OCI-LY7 (cell line): ENCODE measurements around the gene TFB1M. TPM values are rescaled to one million over a fixed set of nuclear protein-coding genes. Genes with fewer than 3 reads are reported as not detected.

Experiments
- BruUV-seq: library from RNA; stranded (reverse); fragments of 400-500 nt; replicated peaks from 2 replicates; lab custom pipeline; 2021; lab: Mats Ljungman, UMichigan
- CTCF ChIA-PET: fragments of 300-600 bp; sonication (Branson Sonifier 250); formaldehyde crosslinking; loops from one replicate; lab custom pipeline; 2022; ENCODE audit warnings: antibody characterized with exemption; ENCODE audit not compliant: unreplicated experiment; lab: Charles Lee
- POLR2A ChIA-PET: fragments of 300-600 bp; sonication (Branson Sonifier 250); formaldehyde crosslinking; loops from one replicate; lab custom pipeline; 2022; ENCODE audit warnings: antibody characterized with exemption; lab: Charles Lee
- DNase-seq: peaks from one replicate; pipeline ENCODE4 v3.0.0-alpha.2; 2015; ENCODE audit warnings: low spot score
- H2AFZ ChIP-seq: fragments of 200-600 bp; sonication (generic), shearing (Covaris generic); 2 replicates; pipeline ENCODE4 v1.6.1; 2014; ENCODE audit warnings: mild to moderate bottlenecking, antibody characterized with exemption, low read length, moderate library complexity
- H3K27ac ChIP-seq: fragments of 200-600 bp; sonication (generic); 2 replicates; pipeline ENCODE4 v1.5.1; 2014; ENCODE audit warnings: mixed run types, low read depth, mild to moderate bottlenecking, moderate library complexity, low read length, inconsistent platforms; ENCODE audit not compliant: poor library complexity, severe bottlenecking
- H3K36me3 ChIP-seq: fragments of 200-600 bp; sonication (generic); 2 replicates; pipeline ENCODE4 v1.6.1; 2014; ENCODE audit warnings: mild to moderate bottlenecking, antibody characterized with exemption, low read length, moderate library complexity, mixed read lengths; ENCODE audit not compliant: insufficient read depth
- H3K4me1 ChIP-seq: fragments of 200-600 bp; sonication (generic); 2 replicates; pipeline ENCODE4 v1.5.1; 2014; ENCODE audit warnings: mild to moderate bottlenecking, low read length; ENCODE audit not compliant: insufficient read depth, poor library complexity, severe bottlenecking
- H3K4me2 ChIP-seq: fragments of 200-600 bp; sonication (generic); 2 replicates; pipeline ENCODE4 v1.6.1; 2014; ENCODE audit warnings: mild to moderate bottlenecking, low read length
- H3K4me3 ChIP-seq: fragments of 200-600 bp; sonication (generic); 2 replicates; pipeline ENCODE4 v1.5.1; 2014; ENCODE audit warnings: mild to moderate bottlenecking, low read depth, low read length; ENCODE audit not compliant: poor library complexity, severe bottlenecking
- H3K79me2 ChIP-seq: fragments of 200-600 bp; sonication (generic); 2 replicates; pipeline ENCODE4 v1.6.1; 2016; ENCODE audit warnings: low read depth, mild to moderate bottlenecking, low read length, moderate library complexity, mixed read lengths; ENCODE audit not compliant: insufficient read depth
- H3K9me2 ChIP-seq: fragments of 200-600 bp; sonication (generic); 2 replicates; pipeline ENCODE4 v1.6.1; 2016; ENCODE audit warnings: mild to moderate bottlenecking, low read length, mixed read lengths; ENCODE audit not compliant: insufficient read depth
- H3K9me3 ChIP-seq: fragments of 200-600 bp; sonication (generic); 2 replicates; pipeline ENCODE4 v1.6.1; 2014; ENCODE audit warnings: mild to moderate bottlenecking, mixed run types, low read length, mixed read lengths
- H4K20me1 ChIP-seq: fragments of 200-600 bp; sonication (generic); 2 replicates; pipeline ENCODE4 v1.6.1; 2014; ENCODE audit warnings: mild to moderate bottlenecking, antibody characterized with exemption, low read length, moderate library complexity, mixed read lengths; ENCODE audit not compliant: insufficient read depth
- EZH2phosphoT487 ChIP-seq: fragments of 200-600 bp; sonication (generic); IDR thresholded peaks from 2 replicates; pipeline ENCODE4 v1.6.1; 2018; ENCODE audit warnings: low read depth, borderline replicate concordance, mild to moderate bottlenecking, mixed run types, antibody characterized with exemption, low read length, moderate library complexity, mixed read lengths
- intact Hi-C: fragments of 100-400 bp; cut with micrococcal nuclease; formaldehyde crosslinking; loops from one replicate; pipeline ENCODE4 v1.10.0; 2022; ENCODE audit not compliant: unreplicated experiment
- total RNA-seq, 2 experiments: library from RNA; depleted of rRNA in 1 of 2; stranded (reverse); fragments of >200 nt in 1 of 2; shearing (Covaris generic) in 1 of 2; gene quantifications; 2 replicates each; pipeline ENCODE4 v1.2.3, GENCODE V29; 2014 to 2022
- TF ChIP-seq, protein P1 (sequence below): fragments of 200-600 bp; sonication (generic); conservative IDR thresholded peaks from 2 replicates; pipeline ENCODE4 v1.5.1; 2014; ENCODE audit warnings: mild to moderate bottlenecking, antibody characterized with exemption, low read length, moderate library complexity, mixed read lengths

TFB1M gene
- total RNA-seq, 2 experiments from 2014 or later: 34.8 to 62.8 TPM

GRCh38 chr6:155273431-155273830 lies 40.9 kb downstream of the TFB1M start:
- CTCF ChIA-PET: no interaction called here

DNA sequence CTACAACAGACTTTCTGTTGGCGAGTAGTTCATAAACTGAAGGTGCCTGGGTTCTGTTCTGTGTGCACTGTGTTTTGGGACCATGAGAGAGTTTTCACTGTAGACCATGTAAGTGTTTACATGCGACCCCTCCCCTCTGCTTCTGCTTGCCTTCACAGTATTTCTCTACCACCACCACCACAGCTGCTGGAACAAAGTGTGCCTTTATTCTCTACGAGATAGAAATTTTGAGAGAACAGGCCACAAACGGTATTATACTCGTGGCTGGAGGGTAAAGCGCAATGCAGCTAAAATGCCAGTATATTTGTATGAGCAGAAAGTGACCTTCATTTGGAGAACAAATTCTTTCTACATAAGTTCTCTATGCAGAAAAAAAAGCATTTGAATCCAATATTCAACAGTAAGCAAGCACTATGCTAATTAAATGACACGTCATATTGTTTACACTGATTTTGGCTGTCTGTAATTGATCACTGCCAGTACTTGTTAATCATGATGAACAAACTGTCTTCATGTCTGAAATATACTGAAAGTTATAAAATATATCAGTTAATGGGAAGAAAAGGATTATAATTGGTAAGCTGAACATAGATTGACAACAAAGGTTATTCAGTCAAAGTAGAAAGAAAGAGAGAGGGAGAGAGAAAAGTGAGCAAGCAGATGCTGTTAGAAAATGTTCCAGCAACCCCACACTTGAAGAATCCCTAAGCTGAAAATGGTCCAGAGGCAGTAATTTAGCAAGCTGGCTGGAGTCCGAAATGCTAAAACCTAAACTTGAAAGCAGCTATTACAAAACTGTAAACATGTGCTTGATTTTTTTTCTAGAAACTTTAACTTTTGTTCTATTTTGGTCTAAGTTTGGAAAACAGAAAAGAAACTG lies 41.7 kb downstream of the TFB1M start:
- Histone ChIP-seq H3K4me3 (no peak overlapping the region), H3K4me2 (no peak overlapping the region), H3K36me3 (peaks cover 79% of the 10 kb centered on the region), H3K79me2 (no peaks in the 10 kb centered on the region), H4K20me1 (no peaks in the 10 kb centered on the region), H2AFZ (no peak overlapping the region), H3K9me3 (no peaks in the 10 kb centered on the region), H3K9me2 (no peaks in the 10 kb centered on the region), H3K27ac (no peak overlapping the region), H3K4me1 (no peaks in the 10 kb centered on the region)
- BruUV-seq: no TSS peak
- CTCF ChIA-PET: no interaction called here
- POLR2A ChIA-PET: interaction anchor here (0.9 to 1.3 kb wide), 3 partner anchors 9 to 19 kb away, joined by 3 read pairs; no protein-coding TSS in a partner anchor
- intact Hi-C loops: no loop called here
- TF ChIP-seq, protein P1, sequence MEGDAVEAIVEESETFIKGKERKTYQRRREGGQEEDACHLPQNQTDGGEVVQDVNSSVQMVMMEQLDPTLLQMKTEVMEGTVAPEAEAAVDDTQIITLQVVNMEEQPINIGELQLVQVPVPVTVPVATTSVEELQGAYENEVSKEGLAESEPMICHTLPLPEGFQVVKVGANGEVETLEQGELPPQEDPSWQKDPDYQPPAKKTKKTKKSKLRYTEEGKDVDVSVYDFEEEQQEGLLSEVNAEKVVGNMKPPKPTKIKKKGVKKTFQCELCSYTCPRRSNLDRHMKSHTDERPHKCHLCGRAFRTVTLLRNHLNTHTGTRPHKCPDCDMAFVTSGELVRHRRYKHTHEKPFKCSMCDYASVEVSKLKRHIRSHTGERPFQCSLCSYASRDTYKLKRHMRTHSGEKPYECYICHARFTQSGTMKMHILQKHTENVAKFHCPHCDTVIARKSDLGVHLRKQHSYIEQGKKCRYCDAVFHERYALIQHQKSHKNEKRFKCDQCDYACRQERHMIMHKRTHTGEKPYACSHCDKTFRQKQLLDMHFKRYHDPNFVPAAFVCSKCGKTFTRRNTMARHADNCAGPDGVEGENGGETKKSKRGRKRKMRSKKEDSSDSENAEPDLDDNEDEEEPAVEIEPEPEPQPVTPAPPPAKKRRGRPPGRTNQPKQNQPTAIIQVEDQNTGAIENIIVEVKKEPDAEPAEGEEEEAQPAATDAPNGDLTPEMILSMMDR: no peak
- no peak for TF ChIP-seq EZH2phosphoT487
- no peak for DNase-seq

More at GRCh38 chr6:155273431-155273830, 40.9 kb downstream of the TFB1M start:
- Histone ChIP-seq H3K9me3 (no peaks in the 10 kb centered on the region), H3K4me1 (no peaks in the 10 kb centered on the region), H2AFZ (no peak overlapping the region), H3K9me2 (no peaks in the 10 kb centered on the region), H3K79me2 (no peaks in the 10 kb centered on the region), H3K4me2 (no peak overlapping the region), H3K36me3 (peaks cover 83% of the 10 kb centered on the region), H4K20me1 (no peaks in the 10 kb centered on the region), H3K27ac (no peak overlapping the region), H3K4me3 (no peak overlapping the region)
- intact Hi-C loops: no loop called here
- no peak for TF ChIP-seq EZH2phosphoT487
- TF ChIP-seq, protein P1: no peak
- no TSS peak for BruUV-seq
- POLR2A ChIA-PET: interaction anchor here (0.9 to 1.3 kb wide), 2 partner anchors 15 to 18 kb away, joined by 3 read pairs; no protein-coding TSS in a partner anchor
- DNase-seq: no peak

DNA sequence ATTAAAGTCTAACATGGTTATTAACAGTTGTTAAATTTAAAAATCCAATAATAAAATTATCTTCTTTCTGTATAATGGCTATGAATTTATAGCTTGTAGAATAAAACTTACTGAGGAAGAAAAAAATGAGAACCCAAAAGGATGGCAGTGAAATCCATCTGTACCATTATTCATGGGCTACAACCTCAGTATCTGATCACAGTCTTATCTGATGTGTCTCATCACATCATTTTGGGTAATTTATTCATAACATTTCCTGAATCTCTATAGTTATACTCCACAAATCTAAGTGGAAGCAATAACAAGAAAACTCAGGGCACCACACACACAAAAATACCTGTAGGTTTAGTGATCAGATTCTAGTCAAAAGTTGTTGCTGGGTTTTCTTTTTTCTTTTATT lies 43.1 kb downstream of the TFB1M start:
- H3K36me3 ChIP-seq: peaks cover 81% of the 10 kb centered on the region
- no peak overlapping the region for H3K4me3 ChIP-seq
- H3K27ac ChIP-seq: no peak overlapping the region
- no peaks in the 10 kb centered on the region for H4K20me1 ChIP-seq
- H3K4me1 ChIP-seq: no peaks in the 10 kb centered on the region
- BruUV-seq: no TSS peak
- H2AFZ ChIP-seq: no peak overlapping the region
- H3K79me2 ChIP-seq: no peaks in the 10 kb centered on the region
- intact Hi-C loops: no loop called here
- DNase-seq: no peak
- H3K9me2 ChIP-seq: no peaks in the 10 kb centered on the region
- CTCF ChIA-PET: no interaction called here
- H3K4me2 ChIP-seq: no peak overlapping the region
- TF ChIP-seq EZH2phosphoT487: no peak
- TF ChIP-seq, protein P1: no peak
- POLR2A ChIA-PET: interaction anchor here (0.7 to 1.2 kb wide), 2 partner anchors 9 to 39 kb away, joined by 3 to 5 read pairs; no protein-coding TSS in a partner anchor
- no peaks in the 10 kb centered on the region for H3K9me3 ChIP-seq
